Middle frontal gyrus (tissue), 1 donor: ENCODE results near the gene ZP3.
"Not testable (repeated sequence)": the region's sequence is repeated elsewhere in the genome, so short reads cannot be mapped to it uniquely, and the experiment has no call there.

Experiments used
- DNase-seq: peaks from one replicate; pipeline ENCODE4 v3.0.0-alpha.2; 2015; ENCODE audit warnings: low spot score; ENCODE audit errors: extremely low spot score

ZP3 gene

GRCh38 chr7:76424413-76425111 is at the start of gene ZP3:
Gene ZP3 (plus strand): TSS chr7:76424950. CDS start chr7:76424965, 15 bp downstream.
- no peak for DNase-seq

- DNase-seq, result no peak
Measured at GRCh38 chr7:76375251-76375650, 49.5 kb upstream of the ZP3 start.

- no peak for DNase-seq
Measured at GRCh38 chr7:76377186-76377918, 47.4 kb upstream of the ZP3 start.

GRCh38 chr7:76380623-76380966 is 44.2 kb upstream of the ZP3 start:
- no peak for DNase-seq

- no peak for DNase-seq
Measured at GRCh38 chr7:76381814-76382213, 42.9 kb upstream of the ZP3 start.

- no peak for DNase-seq
Measured at GRCh38 chr7:76383089-76383944, 41.4 kb upstream of the ZP3 start.

GRCh38 chr7:76386691-76387260 is 38.0 kb upstream of the ZP3 start:
- DNase-seq, result no peak

- not testable (repeated sequence) for DNase-seq
Measured at GRCh38 chr7:76387789-76388188, 37.0 kb upstream of the ZP3 start.

- no peak for DNase-seq
Measured at GRCh38 chr7:76390092-76390491, 34.7 kb upstream of the ZP3 start.

GRCh38 chr7:76392531-76393115 is 32.1 kb upstream of the ZP3 start:
- DNase-seq, result no peak

- peak; percentile 89 for DNase-seq
Measured at GRCh38 chr7:76393116-76394031, 31.4 kb upstream of the ZP3 start.

GRCh38 chr7:76394957-76395356 is 29.8 kb upstream of the ZP3 start:
- no peak for DNase-seq

- not testable (repeated sequence) for DNase-seq
Measured at GRCh38 chr7:76395605-76395964, 29.2 kb upstream of the ZP3 start.

GRCh38 chr7:76395965-76396726 is 28.6 kb upstream of the ZP3 start:
- no peak for DNase-seq

GRCh38 chr7:76396864-76397263 is 27.9 kb upstream of the ZP3 start:
- DNase-seq, result no peak

- DNase-seq, result no peak
Measured at GRCh38 chr7:76397409-76398183, 27.2 kb upstream of the ZP3 start.

GRCh38 chr7:76400248-76400647 is 24.5 kb upstream of the ZP3 start:
- DNase-seq, result no peak

- DNase-seq, result not testable (repeated sequence)
Measured at GRCh38 chr7:76403097-76403496, 21.7 kb upstream of the ZP3 start.
